OCI-M2 (cell line): ENCODE data around the gene KY.

ENCODE experiments used
- DNase-seq: peaks from one replicate; lab custom pipeline; 2025; ENCODE audit not compliant: unreplicated experiment; lab: John Stamatoyannopoulos, UW

The KY gene

DNA sequence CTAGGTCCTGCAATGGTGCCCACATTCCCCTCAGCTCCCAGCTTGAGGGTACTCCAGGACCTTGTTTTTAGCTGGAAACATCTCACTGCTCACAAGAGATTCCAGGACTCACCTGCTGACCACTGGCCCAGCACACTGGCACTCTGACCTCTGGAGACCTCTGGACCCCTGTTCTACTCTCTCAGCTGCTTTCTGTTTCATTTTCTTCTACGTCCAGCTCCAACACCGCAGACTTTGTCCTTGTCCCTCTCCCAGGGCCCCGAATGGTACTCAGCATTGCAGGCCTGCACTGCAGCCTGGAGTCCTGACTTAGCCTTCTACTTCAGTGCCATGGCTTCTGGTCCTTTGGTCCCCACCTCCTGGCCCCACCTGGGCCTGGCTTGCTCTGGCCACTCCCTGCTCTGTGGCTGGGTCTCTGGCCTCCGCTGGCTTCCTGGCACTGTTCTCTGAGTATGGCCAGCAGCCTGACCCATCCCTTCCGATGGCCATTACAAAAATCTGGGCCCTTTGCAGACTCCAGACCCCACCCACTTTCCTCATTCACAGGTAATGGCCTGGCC lies 27.9 kb downstream of the KY start:
- DNase-seq = no peak

DNA sequence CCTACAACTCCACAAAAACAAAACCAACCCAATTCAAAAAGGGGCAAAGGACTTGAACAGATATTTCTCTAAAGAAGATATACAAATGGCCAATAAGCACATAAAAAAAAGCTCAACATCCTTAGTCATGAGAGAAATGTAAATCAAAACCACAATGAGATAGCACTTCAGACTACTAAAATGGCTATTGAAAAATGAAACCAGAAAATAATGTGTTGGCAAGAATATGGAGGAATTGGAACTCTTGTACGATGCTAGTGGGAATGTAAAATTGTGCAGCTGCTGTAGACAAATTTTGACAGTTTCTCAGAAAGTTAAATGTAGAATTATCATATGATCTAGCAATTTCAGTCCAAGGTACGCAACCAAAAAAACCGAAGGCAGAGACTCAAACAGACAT lies 29.0 kb downstream of the KY start:
- DNase-seq = no peak

DNA sequence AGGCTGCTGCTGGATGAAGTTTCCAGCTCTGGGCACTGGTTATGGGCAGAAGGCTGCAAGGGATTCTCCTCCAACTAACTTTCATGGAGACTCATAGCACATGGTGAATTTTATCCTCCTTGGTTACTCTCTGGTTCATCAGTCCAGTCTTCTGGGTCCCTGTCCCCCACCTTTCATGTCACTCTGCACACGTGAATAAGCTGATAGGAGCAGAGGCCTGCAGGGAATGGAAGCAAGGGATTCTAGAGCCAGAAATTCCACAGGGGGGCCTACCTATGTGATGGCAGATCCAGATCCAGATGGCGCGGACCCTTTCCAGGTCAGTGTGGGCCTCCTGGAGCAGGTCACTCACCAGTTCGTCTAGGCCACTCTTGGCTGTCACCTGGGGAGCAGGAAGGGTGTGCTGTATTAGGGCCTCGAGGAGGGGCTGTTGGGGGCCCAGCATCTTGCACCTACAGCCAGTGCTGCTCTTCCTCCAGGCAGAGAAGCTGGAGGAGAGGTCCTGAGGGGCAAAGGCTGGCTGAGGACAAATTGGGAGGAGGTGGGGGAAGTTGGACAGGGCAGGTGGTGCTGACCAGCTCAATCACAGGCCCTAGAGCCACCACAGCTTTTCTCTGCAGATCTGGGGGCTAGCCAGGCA lies 30.2 kb downstream of the KY start:
- DNase-seq = no peak

DNA sequence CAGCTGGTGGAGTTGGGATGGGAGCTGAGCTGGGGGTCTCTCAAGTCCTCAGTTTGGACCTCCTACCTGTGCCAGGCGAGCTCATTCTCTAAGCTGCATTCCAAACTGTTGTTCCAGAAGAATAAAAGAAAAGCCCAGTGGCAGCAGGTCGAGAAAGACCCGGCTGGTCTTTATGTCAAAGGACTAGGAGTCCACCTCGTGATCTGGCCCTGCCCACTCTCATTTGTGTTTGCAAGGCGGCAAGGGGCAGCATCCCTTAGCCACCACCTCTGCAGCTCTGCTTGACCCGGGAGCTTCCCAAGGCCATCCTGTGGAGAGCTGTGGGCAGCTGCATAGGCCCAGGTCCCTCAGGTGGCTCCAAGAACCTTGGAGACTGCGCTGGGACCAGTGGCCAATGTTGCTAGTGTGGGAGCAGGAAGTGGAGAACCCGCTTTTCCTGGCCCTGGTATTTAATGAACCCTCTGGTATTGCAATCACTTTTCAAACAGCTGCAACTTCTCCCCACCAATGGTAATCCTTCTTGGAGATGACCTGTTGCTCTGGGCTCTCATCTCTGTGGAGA lies 30.9 kb downstream of the KY start:
- DNase-seq = no peak

DNA sequence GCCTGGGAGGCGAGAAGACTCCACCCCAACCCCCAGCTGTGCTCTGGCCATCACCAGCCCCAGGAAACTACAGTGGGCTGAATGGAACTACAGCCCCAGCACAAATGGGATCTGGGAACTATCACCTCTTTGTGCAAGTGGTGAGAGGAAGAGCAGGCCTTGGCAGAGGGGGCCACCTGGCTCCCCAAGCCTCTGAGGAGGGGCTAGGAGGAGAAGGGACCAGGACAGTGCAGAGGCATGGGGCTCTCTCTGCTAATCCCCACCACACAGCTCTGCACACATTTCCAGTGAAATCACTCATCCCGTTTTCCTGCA lies 31.6 kb downstream of the KY start:
- no peak for DNase-seq

DNA sequence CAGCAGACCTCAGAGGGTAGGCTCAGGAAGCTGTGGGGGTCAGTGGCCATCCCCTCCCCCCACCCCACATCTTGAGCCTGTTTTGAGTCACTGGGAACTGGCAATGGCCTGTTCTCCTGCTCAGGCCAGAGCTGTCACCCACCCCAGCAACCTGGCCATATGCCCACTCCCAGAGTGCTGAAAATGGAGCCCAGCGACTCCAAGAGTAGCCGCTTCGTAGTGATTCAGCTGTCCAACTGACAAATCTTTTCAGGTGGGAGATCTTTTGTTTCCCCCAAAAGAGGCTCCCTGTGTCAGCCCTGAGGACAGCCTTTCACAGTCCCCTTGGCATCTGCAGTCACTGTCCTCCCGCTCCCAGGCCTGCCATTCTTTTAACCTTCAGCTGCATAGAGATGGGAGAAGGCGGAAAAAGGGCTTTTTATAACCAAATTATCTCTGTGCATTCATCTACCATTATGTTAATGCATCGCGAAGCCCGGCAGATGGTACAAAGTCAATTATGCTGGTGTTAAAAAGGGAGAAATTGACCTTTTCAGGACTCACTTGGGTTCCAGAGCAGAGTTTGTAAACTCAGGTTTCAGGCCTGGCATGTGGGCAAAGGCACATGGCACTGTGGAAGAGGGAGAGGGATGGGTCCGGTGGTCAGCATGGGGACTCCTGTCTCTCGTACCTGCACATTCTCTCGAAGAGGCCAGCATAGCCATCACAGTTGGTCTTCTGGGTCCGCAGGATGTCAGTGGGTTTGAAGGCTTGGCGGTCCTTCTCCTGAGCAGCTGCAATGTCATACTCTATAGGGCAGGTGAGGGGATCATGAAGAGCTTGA lies 32.1 kb downstream of the KY start:
- DNase-seq = no peak

DNA sequence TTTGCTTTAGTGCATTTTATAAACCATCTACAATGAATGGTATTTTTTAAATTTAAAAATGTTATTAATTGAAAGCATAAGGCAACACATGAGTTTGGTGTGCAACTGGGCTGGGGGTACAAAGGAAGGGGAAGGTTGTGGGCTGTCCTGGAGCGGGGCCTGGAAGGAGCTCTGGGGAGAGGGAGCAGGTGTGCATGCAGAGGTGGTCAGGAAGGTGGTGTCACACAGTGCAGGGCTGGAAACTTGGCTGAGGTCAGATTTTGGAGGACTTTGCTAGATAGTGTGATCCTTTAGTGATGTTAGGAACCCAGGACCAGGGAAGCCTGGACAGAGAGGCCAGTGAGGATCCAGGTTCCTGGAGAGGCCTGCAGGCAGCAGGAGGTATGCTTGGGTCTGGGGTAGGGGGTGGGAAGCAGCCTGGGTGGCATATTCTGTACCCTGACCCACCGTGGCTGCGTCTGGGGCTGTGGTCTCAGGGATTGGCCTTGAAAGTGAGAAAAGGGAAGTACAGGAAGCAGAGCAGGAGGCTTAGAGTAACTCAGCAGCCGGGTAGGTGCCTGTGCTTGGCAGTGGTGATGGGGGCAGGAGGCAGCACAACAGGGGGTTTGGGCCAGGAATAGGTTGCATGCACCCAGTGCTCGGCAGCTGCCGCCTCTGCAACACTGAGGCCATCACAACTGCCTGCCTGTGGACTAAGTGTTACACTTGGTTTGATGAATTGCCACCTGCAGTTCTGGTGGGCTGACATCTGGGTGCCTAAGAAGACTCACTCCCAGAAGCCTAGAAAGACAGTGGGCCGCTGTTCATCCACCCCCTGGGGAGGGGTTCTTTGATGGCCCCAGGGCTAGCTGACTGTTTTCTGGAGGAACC lies 33.0 kb downstream of the KY start:
- no peak for DNase-seq

DNA sequence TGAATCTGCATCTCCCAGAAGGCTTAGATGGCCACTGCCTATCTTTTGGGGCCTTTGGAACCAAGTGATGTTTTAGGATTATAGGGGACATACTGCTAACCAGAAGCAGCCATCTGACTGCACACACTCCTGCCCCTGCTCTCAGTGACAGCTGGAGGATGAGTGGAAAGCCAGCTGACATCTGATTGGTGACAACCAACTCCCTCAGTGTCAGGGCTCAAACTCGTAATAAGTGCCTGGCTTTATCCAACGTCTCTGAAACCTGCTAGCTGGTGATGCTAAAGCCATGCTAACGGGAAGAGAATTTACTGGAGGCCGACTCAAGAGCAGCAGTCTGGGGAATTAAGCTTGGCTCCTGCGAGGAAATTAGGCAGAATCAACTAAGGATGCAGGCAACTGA lies 35.1 kb downstream of the KY start:
- no peak for DNase-seq

DNA sequence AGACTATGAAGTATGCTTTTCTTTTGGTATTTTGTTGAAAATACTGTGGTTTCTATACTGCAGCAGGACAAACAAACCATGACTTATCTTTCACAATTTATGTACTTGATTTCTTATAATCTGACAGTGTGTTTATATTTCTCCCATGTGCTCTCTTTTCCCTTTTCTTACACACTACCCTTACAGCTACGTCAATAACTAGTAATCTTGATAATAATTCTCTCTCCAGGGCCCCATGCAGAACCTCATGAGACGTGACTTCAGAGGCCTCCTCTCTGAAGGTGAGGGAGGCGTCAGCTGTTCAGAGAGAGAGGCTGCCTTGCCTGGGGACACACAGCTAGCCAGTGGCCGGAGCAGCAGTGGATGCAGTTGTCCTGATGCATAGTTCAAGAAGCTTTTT lies 35.9 kb downstream of the KY start:
- no peak for DNase-seq

DNA sequence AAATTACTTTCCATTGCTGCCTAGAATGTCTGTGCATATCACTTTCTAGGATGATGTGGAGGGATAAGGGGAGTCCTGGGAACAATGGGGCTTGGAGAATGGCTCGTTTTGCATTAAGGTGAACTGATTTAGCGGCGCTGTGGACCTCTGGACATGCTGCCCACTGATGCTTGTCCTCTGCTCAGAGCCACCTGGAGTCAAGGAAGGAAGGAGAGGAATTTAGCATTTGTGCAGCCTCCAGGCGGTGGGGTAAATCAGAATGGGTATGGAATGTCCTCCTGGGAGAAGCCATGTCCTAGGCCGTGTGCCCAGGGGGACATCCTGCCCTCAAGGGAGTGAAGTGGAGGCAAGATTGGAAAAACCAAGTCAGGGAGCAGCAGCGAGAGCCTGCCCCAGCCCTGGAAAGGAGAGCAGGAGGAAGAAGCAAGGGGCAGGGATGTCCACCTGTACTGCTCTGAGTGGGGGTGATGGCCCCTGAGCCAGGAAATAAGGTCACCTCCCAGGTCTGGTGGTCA lies 37.8 kb downstream of the KY start:
- no peak for DNase-seq

DNA sequence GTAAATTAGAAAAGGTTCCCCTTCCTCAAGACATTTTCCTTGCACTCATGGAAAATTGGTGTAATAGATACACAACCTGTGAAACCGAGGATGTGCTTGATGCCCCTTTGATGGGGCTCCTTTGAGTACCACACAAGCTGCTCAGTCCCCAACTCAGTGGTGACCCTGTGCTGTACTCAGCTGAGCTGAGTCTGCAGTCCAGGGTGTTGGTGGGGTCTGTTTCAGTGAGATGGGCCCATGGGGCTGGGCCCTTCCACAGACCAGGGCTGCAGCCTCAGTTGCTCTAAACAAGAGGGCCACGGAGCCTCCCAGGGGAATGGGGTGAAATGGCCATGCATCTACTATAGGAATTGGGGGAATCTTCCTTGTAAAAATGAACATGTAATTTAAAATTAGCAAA lies 39.3 kb downstream of the KY start:
- no peak for DNase-seq

DNA sequence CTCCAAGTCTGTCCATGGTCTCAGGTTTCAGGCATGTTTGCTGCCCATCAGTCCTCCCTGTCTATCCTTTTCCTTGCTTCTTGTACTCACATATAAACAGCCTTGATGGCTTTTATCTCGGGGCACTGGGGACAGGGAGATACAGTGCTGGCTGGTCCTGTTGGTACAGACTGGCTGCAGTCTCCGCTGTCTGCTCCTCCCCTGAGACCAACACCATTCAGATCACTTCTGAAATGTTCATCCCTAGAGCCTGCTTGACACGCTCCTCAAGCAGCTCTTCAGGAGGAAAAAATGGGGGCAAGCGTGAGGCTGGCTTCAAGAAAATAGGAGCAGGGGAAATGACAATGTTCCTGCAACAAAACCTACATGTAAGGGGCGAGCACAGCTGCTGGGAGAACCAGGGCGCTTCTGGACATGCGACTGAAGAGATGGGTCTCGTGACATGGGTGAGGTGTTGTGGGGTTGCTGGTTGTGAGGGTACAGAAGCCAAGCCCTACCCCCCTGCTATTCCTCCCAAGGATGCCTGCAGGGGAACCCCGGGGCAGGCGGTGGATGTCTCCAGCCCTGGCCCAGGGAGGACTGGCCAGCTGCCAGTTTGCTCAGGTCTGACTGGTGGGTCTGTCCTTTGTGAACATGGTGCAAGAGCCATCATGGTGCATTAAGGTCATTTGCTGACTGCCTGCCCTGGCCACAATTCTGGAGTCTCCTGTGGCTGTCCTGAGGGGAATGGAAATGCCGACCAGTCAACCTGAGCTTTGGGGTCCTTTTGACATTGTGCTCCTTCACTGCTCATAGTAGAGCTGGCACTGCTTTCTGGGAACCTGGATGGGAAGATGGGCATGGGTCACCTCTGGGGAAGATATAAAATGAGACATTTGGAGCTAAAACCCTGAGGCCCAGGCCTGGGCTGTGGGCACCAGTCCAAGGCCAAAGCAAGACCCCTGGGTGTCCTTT lies 40.1 kb downstream of the KY start:
- DNase-seq = no peak

DNA sequence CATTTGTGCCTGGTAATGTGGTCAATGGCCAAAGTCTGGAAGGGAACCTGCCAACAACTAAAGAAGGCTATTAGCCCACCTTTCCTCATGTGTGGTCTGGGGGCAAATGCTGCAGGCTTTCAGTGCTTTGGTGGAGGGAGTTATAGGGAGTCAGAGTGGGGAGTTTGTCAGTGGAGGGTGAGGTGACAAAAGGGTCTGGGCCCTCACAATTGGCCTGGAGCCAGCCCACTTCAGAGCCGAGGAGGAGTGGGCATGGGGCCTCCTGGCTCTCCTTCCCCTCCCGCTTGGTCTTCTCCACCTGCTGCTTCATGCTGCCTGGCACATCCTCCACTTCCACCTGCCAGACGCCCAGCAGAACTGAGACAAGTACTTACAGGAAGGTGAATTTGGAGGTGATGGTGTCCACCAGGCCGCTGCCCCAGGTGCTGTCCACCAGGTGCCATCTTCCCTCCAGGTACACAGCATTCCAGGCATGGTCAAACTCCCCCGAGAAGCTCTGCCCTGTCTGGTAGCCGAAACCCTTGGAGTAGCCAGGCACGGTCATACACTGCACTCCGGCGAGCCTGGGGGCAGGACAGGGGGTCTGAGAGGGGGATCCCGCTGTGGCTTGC lies 40.9 kb downstream of the KY start:
- no peak for DNase-seq

DNA sequence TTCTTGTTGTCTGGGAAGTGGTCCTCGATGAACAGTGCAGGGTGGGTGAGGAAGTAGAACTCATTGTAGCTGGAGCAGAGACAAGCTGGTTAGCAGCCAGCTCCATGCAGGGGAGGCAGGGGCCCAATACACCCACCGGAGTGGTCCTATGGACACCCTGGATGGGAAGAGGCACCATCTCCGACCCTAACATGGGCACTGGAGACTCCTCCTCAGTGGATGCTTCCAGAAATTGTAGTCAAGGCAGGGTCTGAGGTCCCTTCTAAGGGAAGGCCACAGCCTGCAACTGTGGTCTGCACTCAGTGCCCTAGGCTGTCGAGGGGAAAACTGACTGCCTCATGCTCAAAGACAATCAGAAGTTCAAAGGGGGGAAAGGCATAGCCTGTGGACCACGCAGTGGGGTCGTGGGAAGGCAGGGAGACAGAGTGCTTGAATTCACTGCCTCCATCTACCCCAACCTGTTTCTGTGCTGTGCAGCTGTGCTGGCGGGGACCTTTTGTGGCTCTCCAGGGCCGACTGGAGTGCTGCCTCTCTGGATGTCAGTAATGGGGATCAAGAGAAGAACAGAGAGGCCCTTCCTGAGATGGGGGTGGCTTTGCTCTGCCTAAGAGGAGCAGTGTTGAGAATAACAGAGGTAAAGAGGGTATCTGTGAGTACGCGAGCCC lies 41.9 kb downstream of the KY start:
- no peak for DNase-seq

DNA sequence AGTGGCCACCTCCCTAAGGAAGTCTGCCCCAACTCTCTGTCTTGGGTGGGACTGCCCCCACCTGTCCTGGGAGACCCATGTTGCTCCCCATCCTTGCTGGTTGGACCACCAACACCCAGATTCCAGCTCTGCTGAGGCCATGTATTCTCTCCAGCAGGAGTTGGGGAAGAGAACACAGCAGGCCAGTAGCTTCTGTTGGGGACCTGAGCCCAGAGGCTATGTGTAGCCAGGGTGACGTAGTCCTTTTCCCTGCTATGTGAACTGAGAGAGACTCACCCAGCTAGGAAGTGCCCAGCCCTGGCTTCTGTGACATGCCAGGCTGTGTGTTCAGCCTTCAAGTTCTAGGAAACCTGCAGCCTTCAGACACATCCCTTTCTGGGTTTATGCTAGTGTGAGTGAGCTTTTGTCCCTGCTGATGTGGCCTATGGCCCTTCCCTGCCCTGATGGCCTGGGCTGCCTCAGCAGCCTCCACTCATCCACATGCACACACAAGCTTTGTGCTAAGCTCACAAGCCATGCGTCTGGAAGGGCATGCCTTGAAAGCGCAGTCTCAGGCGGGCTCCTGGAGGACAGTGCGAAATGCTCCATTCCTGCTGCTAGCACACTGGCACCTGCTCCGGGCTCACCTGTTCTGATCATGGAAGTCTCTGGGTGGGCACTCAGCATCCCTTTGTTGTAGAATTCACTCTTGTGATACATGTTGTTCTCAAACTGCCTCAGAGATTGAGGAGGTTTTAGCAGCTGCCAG lies 42.6 kb downstream of the KY start:
- DNase-seq = no peak

DNA sequence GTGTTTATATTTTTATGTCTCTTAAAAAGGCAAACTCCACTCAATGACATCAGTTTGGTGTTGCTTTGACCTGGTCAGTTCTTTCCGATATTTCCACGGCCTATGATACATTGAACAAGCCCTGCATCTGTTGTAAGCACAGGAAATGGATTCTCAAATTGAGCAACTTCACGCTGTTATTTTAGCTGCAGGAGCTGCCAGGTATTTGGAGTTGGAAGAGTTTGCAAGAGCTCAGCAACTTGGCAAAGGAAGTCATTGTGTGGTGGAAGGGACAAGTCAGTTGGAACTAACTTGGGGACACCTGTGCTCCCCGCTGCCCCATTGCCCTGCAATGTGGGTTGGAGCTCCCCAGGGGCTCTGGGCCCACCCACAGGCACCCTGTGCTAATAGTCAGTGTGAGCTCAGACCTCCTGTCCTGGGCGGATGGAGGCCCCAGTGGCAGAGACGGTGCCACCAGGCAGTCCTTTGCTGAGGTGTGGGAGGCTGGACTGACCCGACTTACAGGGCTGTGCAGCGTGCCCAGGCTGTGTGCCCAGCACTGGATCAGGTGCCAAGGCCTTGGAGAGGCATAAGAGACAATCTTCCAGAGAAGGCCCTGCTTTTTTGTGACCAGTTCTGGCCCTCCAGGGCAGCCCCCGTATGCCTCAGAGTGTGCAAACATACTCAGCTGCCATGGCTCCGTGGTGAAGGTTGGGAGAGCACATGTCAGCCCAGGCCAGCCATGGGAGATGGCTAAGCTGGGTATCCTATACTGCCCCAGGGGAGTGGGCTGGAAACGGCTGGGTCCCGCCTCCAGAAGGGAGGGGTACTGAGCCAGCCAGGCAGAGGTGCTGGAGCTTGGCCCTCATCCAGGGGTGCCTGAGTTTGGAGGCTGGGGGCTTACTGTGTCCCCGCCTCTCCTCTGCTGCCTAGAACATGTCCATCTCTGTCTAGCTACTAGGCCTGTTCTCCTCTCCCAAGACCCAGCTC lies 43.5 kb downstream of the KY start:
- DNase-seq = no peak
